ENCODE data around the gene YIPF5.

DNA sequence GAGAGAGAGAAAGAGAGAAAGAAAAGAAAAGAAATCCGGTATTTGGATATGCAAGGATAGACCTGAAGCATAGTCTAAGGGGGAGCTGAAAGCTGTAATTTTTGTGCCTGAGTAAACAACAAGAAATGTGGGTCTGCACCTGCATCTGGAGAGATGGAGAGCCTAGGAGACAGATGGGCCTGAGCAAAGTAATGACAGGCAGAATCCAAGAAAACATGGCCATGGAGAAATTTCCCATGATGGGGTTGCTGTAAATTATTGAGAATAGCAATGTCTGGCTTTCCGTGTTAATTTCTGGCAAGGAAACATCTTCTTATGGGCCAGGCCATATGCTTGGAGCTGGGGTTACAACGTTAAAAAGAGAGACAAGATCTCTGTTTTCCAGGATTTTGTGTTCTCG is 40.2 kb downstream of the YIPF5 start:
- TF ChIP-seq, protein P1, sequence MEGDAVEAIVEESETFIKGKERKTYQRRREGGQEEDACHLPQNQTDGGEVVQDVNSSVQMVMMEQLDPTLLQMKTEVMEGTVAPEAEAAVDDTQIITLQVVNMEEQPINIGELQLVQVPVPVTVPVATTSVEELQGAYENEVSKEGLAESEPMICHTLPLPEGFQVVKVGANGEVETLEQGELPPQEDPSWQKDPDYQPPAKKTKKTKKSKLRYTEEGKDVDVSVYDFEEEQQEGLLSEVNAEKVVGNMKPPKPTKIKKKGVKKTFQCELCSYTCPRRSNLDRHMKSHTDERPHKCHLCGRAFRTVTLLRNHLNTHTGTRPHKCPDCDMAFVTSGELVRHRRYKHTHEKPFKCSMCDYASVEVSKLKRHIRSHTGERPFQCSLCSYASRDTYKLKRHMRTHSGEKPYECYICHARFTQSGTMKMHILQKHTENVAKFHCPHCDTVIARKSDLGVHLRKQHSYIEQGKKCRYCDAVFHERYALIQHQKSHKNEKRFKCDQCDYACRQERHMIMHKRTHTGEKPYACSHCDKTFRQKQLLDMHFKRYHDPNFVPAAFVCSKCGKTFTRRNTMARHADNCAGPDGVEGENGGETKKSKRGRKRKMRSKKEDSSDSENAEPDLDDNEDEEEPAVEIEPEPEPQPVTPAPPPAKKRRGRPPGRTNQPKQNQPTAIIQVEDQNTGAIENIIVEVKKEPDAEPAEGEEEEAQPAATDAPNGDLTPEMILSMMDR (IDR thresholded peaks at IDR 0.05), result no peak
- TF ChIP-seq EZH2 (IDR thresholded peaks at IDR 0.05), result no peak
- TF ChIP-seq EZH2phosphoT487 (IDR thresholded peaks at IDR 0.05), result no peak

Measured in neural progenitor cell (in vitro differentiated cells).